Mesodermal cell (in vitro differentiated cells): ENCODE results near the gene PLSCR2.
A peak's percentile ranks its signal among the peaks of the same experiment; 100 is the strongest.
"Not testable (repeated sequence)": the region's sequence is repeated elsewhere in the genome, so short reads cannot be mapped to it uniquely, and the experiment has no call there.

ENCODE experiments used
- H3K27ac ChIP-seq: 2 replicates; pipeline ENCODE4 v1.7.0; 2013; ENCODE audit warnings: mild to moderate bottlenecking, low read depth, low read length, moderate library complexity; ENCODE audit not compliant: severe bottlenecking
- H3K36me3 ChIP-seq: 2 replicates; pipeline ENCODE4 v1.7.1; 2013; ENCODE audit warnings: mild to moderate bottlenecking, low read length, moderate library complexity; ENCODE audit not compliant: control insufficient read depth, insufficient read depth
- H3K4me1 ChIP-seq: one replicate; pipeline ENCODE4 v1.7.1; 2013; ENCODE audit warnings: mild to moderate bottlenecking, low read length; ENCODE audit not compliant: insufficient read depth, control insufficient read depth, poor library complexity, severe bottlenecking
- H3K4me3 ChIP-seq: 2 replicates; pipeline ENCODE4 v1.7.0; 2013; ENCODE audit warnings: low read length, control low read depth, mild to moderate bottlenecking; ENCODE audit not compliant: insufficient read depth, poor library complexity, severe bottlenecking; ENCODE audit errors: extremely low read depth
- H3K9me3 ChIP-seq: 2 replicates; pipeline ENCODE4 v1.7.1; 2013; ENCODE audit warnings: mild to moderate bottlenecking, low read length, moderate library complexity; ENCODE audit not compliant: control insufficient read depth
- WGBS, 2 experiments: methylation state at CpG; one replicate each; pipeline ENCODE4 v1.1.5; 2013; ENCODE audit warnings: missing lambda C conversion rate in 2 of 2; ENCODE audit not compliant: insufficient coverage in 2 of 2; 5-methylcytosine and 5-hydroxymethylcytosine counted together

PLSCR2 gene

DNA sequence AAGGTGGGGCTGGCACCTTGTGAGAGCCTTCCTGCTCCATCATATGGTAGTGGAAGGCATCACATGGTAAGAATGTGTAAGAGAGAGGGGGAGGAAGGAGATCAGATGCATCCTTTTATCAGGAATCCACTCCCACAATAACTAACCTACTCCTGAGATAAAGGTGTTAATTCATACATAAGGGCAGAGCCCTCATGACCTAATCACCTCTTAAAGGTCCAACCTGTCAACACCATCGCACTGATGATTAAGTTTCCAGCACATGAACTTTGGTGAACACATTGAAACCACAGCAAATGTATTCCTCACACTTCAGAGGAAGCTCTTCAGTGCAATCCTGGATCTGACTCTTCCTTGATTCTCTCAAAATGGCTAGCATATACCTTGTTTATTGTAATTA is 55.4 kb downstream of the PLSCR2 start:
- Histone ChIP-seq H3K27ac (no peak overlapping the region), H3K36me3 (no peaks in the 10 kb centered on the region), H3K4me1 (no peaks in the 10 kb centered on the region), H3K4me3 (no peak overlapping the region), H3K9me3 (peaks cover 17% of the 10 kb centered on the region)
- WGBS, 2 experiments, result 78 to 100% methylated on average over 1 of the region's 1 CpG

DNA sequence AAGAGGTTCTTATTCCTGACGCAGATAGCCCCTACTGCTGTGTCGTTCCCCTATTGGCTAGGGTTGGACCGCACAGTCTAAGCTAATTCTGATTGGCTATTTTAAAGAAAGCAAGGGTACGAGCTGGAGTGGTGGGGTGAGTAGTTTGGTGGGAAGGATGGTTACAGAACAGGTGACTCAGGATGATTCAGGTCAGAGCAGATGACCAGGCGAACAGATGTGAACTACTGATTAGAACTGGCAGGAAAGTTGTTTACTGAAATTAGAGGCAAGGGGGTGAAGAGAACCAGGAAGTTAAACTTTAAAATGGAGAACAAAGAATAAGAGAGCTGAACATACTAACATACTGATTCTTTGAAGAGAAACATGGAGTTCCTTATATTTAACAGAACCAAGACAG is 56.6 kb downstream of the PLSCR2 start:
- WGBS, 2 experiments, result 93 to 97% methylated on average over 5 of the region's 5 CpGs
- H3K4me3 ChIP-seq, H3K4me1 ChIP-seq: not testable (repeated sequence)

DNA sequence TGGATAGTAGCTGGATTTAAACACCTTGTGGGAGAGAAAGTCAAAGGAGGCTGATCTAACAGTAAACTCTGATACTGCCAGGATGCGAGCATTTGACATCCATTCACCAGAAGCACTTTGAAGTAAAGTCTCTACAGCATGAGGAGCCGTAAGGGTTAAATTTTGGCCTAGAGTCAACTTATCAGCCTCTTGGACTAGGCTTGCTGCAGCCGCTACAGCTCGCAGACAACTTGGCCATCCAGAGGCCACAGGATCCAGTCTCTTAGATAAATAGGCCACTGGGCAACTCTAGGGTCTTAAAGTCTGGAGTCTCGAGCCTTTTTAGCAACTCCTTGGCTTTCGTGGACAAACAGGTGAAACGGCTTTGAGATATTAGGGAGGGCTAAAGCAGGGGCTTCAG is 61.4 kb downstream of the PLSCR2 start:
- 84 to 87% methylated on average over 4 to 5 of the region's 7 CpGs for WGBS, 2 experiments
- Histone ChIP-seq H3K27ac (no peak overlapping the region), H3K4me1 (no peaks in the 10 kb centered on the region), H3K9me3 (peaks cover 17% of the 10 kb centered on the region), H3K4me3 (no peak overlapping the region), H3K36me3 (no peaks in the 10 kb centered on the region)

More for the DNA sequence above, 56.6 kb downstream of the PLSCR2 start:
- not testable (repeated sequence) for H3K27ac ChIP-seq, H3K36me3 ChIP-seq
- peaks cover 17% of the 10 kb centered on the region for H3K9me3 ChIP-seq

DNA sequence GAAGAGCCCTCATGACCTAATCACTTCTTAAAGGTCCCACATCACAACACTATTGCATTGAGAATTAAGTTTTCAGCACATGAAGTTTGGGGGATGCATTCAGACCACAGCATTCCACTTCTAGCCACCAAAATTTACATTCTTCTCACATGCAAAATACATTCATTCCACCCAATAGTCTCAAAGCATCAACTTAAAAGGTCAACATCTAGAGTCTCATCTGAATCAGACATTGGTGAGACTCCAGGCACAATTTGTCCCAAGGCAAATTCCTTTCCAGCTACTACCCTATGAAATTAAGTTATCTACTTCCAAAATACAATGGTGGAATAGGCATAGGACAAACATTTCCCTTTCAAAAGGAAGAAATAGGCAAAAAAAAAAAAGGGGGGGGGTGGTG is 64.9 kb downstream of the PLSCR2 start:
- no peak overlapping the region for H3K4me3 ChIP-seq
- no peaks in the 10 kb centered on the region for H3K9me3 ChIP-seq
- H3K36me3 ChIP-seq, result no peaks in the 10 kb centered on the region
- peak overlapping the region; percentile 30 for H3K27ac ChIP-seq
- H3K4me1 ChIP-seq, result no peaks in the 10 kb centered on the region

- WGBS, 2 experiments, result 90 to 95% methylated on average over 3 of the region's 3 CpGs
- Histone ChIP-seq H3K9me3 (no peaks in the 10 kb centered on the region), H3K4me1 (no peaks in the 10 kb centered on the region), H3K27ac (no peak overlapping the region), H3K4me3 (no peak overlapping the region), H3K36me3 (no peaks in the 10 kb centered on the region)
Measured at GRCh38 chr3:146403792-146404191, 65.6 kb downstream of the PLSCR2 start.

DNA sequence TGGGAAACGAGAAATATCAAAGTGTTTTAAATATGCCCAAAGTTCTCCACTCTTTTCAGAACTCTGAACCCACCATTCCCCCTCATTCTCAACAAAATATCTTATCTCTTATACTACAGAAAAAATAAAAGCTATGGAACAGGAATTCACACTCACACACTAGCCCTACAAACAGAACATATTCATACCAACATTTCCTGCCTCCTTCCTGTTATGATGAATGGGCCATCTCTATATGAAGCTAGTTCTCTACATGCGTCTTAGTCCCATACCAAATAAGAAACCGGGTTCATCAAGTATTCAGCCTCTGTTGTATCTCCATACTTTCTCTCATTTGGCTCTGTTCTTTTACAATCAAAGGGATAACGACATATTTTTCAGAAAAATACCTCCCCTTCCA is 72.6 kb downstream of the PLSCR2 start:
- H3K4me1 ChIP-seq, result no peaks in the 10 kb centered on the region
- H3K4me3 ChIP-seq, result no peak overlapping the region
- no peak overlapping the region for H3K27ac ChIP-seq
- WGBS, 2 experiments, result 73 to 100% methylated on average over 1 to 2 of the region's 4 CpGs
- H3K9me3 ChIP-seq, result no peaks in the 10 kb centered on the region
- H3K36me3 ChIP-seq, result no peaks in the 10 kb centered on the region

DNA sequence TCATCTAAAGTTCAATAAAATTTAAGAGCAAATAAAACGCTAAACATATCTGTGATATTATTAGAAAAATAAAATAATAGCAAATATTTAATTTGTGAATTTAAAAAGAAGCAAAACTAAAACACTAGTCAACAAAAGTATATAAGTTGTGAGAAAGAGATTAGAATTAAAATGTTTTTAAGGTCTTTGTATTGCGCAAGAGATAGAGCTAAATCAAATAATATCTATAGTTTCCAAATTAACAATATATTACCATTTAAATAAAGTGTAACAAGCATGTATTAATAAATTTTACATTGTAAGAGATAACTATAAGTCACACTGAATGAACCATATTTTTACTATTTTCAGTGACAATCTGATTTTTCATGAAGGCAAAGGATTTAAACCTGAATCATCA is 74.2 kb downstream of the PLSCR2 start:
- no peaks in the 10 kb centered on the region for H3K36me3 ChIP-seq
- H3K4me1 ChIP-seq, result no peaks in the 10 kb centered on the region
- WGBS, 2 experiments, result no CpG with 5 or more reads among the region's 2 CpGs
- H3K27ac ChIP-seq, result no peak overlapping the region
- H3K9me3 ChIP-seq, result no peaks in the 10 kb centered on the region
- H3K4me3 ChIP-seq, result no peak overlapping the region

DNA sequence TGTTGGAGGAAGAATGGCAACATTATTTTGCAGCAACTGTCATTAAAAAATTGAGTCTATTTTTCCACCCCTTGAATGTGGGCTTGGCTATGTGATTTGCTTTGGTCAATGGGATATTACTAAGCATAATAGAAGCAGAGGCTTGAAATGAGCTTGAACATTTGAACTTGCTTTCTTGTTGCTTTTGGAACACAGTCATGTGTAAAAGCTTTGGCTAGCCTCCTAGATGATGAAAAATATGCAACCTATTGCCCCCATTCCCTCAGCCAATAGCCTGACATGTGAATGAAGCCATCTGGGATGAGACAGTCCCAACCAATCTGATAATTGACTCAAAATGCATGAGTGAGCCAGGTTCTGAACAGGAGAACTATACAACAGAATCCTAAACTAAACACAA is 78.4 kb downstream of the PLSCR2 start:
- Histone ChIP-seq H3K9me3 (no peaks in the 10 kb centered on the region), H3K27ac (no peak overlapping the region), H3K4me3 (no peak overlapping the region), H3K4me1 (no peaks in the 10 kb centered on the region), H3K36me3 (no peaks in the 10 kb centered on the region)

DNA sequence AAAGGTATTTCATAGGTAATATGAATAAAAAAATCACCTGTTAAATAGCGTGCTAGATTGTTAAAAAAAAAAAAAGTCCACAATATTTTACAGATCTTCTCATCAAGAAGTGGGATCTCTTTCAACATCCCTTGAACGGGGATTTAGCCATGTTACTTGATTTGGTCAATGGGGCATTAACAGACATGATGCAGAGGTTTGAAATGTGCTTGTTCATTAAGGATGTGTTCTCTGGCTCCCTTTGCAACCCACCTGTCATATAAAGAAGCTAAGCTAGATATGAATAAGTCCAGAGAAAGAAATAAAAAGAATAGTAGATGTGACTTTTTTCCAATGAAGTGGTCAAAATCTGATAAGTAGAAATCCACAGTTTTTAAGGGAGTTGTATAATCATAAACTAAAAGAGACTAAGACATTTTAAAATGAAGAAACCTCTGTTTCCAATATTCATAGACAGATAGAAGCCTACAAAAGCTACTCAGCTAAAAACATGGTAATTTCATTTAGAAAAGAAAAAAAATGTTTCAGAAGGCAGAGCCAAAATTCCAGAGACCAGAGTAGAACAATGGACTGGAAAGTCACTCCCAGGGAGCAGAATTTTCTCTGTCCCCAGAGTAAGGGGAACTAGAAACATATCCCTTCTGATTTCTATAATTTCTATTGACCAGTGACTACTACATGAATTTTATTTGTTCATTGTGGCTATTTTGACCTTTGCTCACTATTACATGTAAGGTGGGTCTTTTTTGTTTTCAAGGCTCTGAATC is 79.2 kb downstream of the PLSCR2 start:
- Histone ChIP-seq H3K4me1 (no peaks in the 10 kb centered on the region), H3K4me3 (no peak overlapping the region), H3K9me3 (no peaks in the 10 kb centered on the region), H3K36me3 (no peaks in the 10 kb centered on the region), H3K27ac (no peak overlapping the region)
- no CpG with 5 or more reads among the region's 2 CpGs for WGBS, 2 experiments

DNA sequence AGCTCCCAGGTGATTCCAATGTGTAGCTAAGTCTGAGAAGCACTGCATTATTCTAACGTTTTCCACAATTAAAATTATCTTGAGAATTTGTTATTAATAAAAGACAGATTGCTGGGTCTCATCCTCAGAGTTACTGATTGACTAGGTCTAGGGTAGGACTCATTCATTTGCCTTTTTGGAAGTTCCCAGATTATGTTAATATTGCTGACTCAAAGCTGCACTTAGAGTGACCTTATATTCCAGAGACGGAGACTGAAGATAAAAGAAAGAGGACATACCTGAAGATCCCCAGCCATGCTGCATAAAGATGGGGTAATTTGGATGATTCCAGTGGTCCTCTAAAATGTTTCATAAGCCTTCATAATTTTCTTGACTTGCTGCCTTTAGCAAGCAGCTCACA is 81.8 kb downstream of the PLSCR2 start:
- no peaks in the 10 kb centered on the region for H3K9me3 ChIP-seq
- H3K36me3 ChIP-seq, result no peaks in the 10 kb centered on the region
- 83% methylated on average over 1 of the region's 2 CpGs; no CpG with 5 or more reads in 1 of the 2 experiments for WGBS, 2 experiments
- H3K27ac ChIP-seq, result no peak overlapping the region
- H3K4me3 ChIP-seq, result no peak overlapping the region
- no peaks in the 10 kb centered on the region for H3K4me1 ChIP-seq

GRCh38 chr3:146386936-146387335 is 82.4 kb downstream of the PLSCR2 start:
- Histone ChIP-seq H3K27ac (no peak overlapping the region), H3K4me1 (no peaks in the 10 kb centered on the region), H3K36me3 (no peaks in the 10 kb centered on the region), H3K9me3 (no peaks in the 10 kb centered on the region), H3K4me3 (no peak overlapping the region)
- no CpG with 5 or more reads among the region's 1 CpG for WGBS, 2 experiments
